PFSK-1 (cell line): ENCODE results near the gene RBM17.

Source experiments
- FOXP2 ChIP-seq: optimal IDR thresholded peaks from 2 replicates; pipeline ENCODE3; 2011; ENCODE audit warnings: borderline replicate concordance, control low read depth, inconsistent platforms; ENCODE audit not compliant: insufficient read depth; ENCODE audit errors: extremely low read length, extremely low read depth
- POLR2AphosphoS5 ChIP-seq: IDR thresholded peaks from 2 replicates; pipeline ENCODE4 v1.6.1; 2012; ENCODE audit warnings: low read depth, mild to moderate bottlenecking, control low read depth, low read length, moderate library complexity
- REST ChIP-seq, 2 experiments: IDR thresholded peaks; 2 replicates each; pipeline versions ENCODE4 v1.6.1 to v1.8.0; 2011 to 2012; ENCODE audit warnings: low read depth in 2 of 2, low read length in 2 of 2, control low read depth in 1 of 2, inconsistent platforms in 1 of 2, mild to moderate bottlenecking in 1 of 2, moderate library complexity in 1 of 2; ENCODE audit not compliant: insufficient read depth in 1 of 2
- SIN3A ChIP-seq: IDR thresholded peaks from 2 replicates; pipeline ENCODE4 v1.6.1; 2012; ENCODE audit warnings: mild to moderate bottlenecking, low read length, moderate library complexity, borderline replicate concordance; ENCODE audit not compliant: insufficient read depth
- TAF1 ChIP-seq: IDR thresholded peaks from 2 replicates; pipeline ENCODE4 v1.6.1; 2012; ENCODE audit warnings: low read length, control low read depth, borderline replicate concordance; ENCODE audit not compliant: insufficient read depth

RBM17 gene

GRCh38 chr10:6097063-6097462 is 8.2 kb downstream of the RBM17 start:
- TF ChIP-seq REST (IDR thresholded peaks at IDR 0.05; ENCODE audit: insufficient read depth in 1 of 2, low read depth in 2 of 2, low read length in 2 of 2): no peak
- TF ChIP-seq POLR2AphosphoS5: no peak
- TF ChIP-seq TAF1: no peak
- no peak for TF ChIP-seq FOXP2
- TF ChIP-seq SIN3A: no peak

GRCh38 chr10:6098156-6098555 is 9.3 kb downstream of the RBM17 start:
- TF ChIP-seq TAF1 (no peak), POLR2AphosphoS5 (no peak)

GRCh38 chr10:6100370-6100769 is 11.5 kb downstream of the RBM17 start:
- TF ChIP-seq POLR2AphosphoS5 (no peak), SIN3A (no peak), TAF1 (no peak), REST (IDR thresholded peaks at IDR 0.05; ENCODE audit: insufficient read depth in 1 of 2, low read depth in 2 of 2, low read length in 2 of 2) (no peak), FOXP2 (no peak)

- TF ChIP-seq REST (IDR thresholded peaks at IDR 0.05; ENCODE audit: insufficient read depth in 1 of 2, low read depth in 2 of 2, low read length in 2 of 2): no peak
Measured at GRCh38 chr10:6101181-6101580, 12.3 kb downstream of the RBM17 start.

- no peak for TF ChIP-seq SIN3A
- no peak for TF ChIP-seq TAF1
- no peak for TF ChIP-seq FOXP2
- no peak for TF ChIP-seq REST (IDR thresholded peaks at IDR 0.05; ENCODE audit: insufficient read depth in 1 of 2, low read depth in 2 of 2, low read length in 2 of 2)
Measured at GRCh38 chr10:6102128-6102527, 13.3 kb downstream of the RBM17 start.

- no peak for TF ChIP-seq FOXP2
- no peak for TF ChIP-seq REST (IDR thresholded peaks at IDR 0.05; ENCODE audit: insufficient read depth in 1 of 2, low read depth in 2 of 2, low read length in 2 of 2)
- no peak for TF ChIP-seq TAF1
- TF ChIP-seq POLR2AphosphoS5: no peak
- TF ChIP-seq SIN3A: no peak
Measured at GRCh38 chr10:6103591-6103990, 14.8 kb downstream of the RBM17 start.
